Measurements from ENCODE around the gene PPARD. TPM values are rescaled to one million over a fixed set of nuclear protein-coding genes. Genes with fewer than 3 reads are reported as not detected.

PPARD gene
- total and polyA plus RNA-seq, 2 of the 13 experiments (the other 11 are each of a cell fraction or from before 2014, with no cell fraction given), result 6.1 to 13.3 TPM

DNA sequence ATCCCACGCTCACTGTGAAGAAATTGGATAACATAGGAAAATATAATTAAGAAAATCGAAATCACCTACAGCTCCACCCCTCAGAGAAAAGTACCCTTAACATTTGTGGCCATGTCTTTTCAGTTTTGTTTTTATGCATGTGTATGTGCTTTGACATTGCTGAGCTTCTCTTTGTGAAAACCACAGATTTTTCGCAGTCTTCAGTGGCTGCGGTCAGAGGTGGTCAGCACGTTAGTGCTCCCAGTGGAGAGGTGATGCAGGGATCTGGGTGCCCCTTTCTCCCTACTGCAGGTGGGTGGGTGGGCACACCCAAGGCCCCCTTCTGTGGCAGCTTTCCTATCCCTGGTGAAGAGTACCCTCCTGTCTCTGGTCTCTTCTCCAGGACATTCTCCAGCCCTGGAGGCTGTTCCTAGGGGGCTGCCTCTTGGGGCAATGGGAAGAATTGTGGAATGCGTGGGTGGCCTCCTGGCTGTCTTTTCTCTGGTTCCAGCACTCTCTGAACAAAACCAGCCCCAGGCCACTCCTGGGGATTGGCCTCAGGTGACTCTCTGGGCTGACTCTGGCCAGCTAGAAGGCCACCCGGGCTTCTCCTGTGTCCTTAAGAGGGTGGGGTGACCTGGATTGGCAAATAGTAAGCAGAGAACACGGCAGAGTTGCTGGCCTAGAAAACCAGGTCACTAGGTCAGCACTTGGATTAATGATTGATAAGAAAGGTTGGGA, 59.9 kb downstream of the PPARD start (continued):
- TF ChIP-seq FOXJ3 (CRISPR knock-in tag; IDR thresholded peaks at IDR 0.05; ENCODE audit: borderline replicate concordance) (peak; percentile 64; the same call in 1 of the 2 replicates), CBX2 (IDR thresholded peaks at IDR 0.05; ENCODE audit: low read depth, low read length) (no peak), CBX2 (CRISPR knock-in tag; IDR thresholded peaks at IDR 0.05; ENCODE audit: low read depth) (no peak), HDAC1 (CRISPR knock-in tag; IDR thresholded peaks at IDR 0.05) (0 out of 2 replicates have a peak, but pooled peaks have one; percentile 42), ZNF747 (CRISPR knock-in tag; IDR thresholded peaks at IDR 0.05; ENCODE audit: borderline replicate concordance) (peak; percentile 42; the same call in 1 of the 2 replicates), TARDBP (CRISPR knock-in tag; IDR thresholded peaks at IDR 0.05) (peak; percentile 88), ZNF547 (CRISPR knock-in tag; IDR thresholded peaks at IDR 0.05) (no peak), ERF (CRISPR knock-in tag; IDR thresholded peaks at IDR 0.05) (peak; percentile 38; the same call in 1 of the 2 replicates), MIER2 (CRISPR knock-in tag; IDR thresholded peaks at IDR 0.05) (0 out of 2 replicates have a peak, but pooled peaks have one; percentile 61), NFIC (IDR thresholded peaks at IDR 0.05; ENCODE audit: low read length) (no peak), ZNF430 (CRISPR knock-in tag; IDR thresholded peaks at IDR 0.05) (no peak), CBX1 (IDR thresholded peaks at IDR 0.05; ENCODE audit: low read depth) (no peak), CREB1 (IDR thresholded peaks at IDR 0.05) (no peak), CREB1 (CRISPR knock-in tag; IDR thresholded peaks at IDR 0.05) (0 out of 2 replicates have a peak, but pooled peaks have one; percentile 32), HOXA3 (CRISPR knock-in tag; IDR thresholded peaks at IDR 0.05) (peak; percentile 73), SRSF4 (IDR thresholded peaks at IDR 0.05; ENCODE audit: low read depth, low read length, poor library complexity, severe bottlenecking) (no peak)
- TF ChIP-seq, protein P1, sequence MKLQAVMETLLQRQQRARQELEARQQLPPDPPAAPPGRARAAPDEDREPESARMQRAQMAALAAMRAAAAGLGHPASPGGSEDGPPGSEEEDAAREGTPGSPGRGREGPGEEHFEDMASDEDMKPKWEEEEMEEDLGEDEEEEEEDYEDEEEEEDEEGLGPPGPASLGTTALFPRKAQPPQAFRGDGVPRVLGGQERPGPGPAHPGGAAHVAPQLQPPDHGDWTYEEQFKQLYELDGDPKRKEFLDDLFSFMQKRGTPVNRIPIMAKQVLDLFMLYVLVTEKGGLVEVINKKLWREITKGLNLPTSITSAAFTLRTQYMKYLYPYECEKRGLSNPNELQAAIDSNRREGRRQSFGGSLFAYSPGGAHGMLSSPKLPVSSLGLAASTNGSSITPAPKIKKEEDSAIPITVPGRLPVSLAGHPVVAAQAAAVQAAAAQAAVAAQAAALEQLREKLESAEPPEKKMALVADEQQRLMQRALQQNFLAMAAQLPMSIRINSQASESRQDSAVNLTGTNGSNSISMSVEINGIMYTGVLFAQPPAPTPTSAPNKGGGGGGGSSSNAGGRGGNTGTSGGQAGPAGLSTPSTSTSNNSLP (IDR thresholded peaks at IDR 0.05; ENCODE audit: low read depth, low read length), result peak; percentile 89
- TF ChIP-seq, protein P2, sequence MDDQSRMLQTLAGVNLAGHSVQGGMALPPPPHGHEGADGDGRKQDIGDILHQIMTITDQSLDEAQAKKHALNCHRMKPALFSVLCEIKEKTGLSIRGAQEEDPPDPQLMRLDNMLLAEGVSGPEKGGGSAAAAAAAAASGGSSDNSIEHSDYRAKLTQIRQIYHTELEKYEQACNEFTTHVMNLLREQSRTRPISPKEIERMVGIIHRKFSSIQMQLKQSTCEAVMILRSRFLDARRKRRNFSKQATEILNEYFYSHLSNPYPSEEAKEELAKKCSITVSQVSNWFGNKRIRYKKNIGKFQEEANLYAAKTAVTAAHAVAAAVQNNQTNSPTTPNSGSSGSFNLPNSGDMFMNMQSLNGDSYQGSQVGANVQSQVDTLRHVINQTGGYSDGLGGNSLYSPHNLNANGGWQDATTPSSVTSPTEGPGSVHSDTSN (CRISPR knock-in tag; IDR thresholded peaks at IDR 0.05; ENCODE audit: borderline replicate concordance), result no peak
- TF ChIP-seq, protein P3, sequence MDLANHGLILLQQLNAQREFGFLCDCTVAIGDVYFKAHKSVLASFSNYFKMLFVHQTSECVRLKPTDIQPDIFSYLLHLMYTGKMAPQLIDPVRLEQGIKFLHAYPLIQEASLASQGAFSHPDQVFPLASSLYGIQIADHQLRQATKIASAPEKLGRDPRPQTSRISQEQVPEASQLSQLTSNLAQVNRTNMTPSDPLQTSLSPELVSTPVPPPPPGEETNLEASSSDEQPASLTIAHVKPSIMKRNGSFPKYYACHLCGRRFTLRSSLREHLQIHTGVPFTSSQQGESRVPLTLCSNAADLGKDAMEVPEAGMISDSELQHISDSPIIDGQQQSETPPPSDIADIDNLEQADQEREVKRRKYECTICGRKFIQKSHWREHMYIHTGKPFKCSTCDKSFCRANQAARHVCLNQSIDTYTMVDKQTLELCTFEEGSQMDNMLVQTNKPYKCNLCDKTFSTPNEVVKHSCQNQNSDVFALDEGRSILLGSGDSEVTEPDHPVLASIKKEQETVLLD (CRISPR knock-in tag; IDR thresholded peaks at IDR 0.05; ENCODE audit: low read depth), result no peak
- TF ChIP-seq, protein P4, sequence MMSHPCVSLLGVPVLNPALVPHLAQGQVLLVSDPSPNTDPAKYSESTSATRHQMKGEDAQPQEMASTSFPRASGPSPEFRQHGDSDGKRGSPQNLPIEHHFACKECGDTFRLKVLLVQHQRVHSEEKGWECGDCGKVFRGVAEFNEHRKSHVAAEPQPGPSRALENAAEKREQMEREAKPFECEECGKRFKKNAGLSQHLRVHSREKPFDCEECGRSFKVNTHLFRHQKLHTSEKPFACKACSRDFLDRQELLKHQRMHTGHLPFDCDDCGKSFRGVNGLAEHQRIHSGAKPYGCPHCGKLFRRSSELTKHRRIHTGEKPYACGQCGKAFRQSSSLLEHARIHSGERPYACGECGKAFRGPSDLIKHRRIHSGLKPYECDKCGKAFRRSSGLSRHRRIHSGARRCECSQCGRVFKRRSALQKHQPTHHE (CRISPR knock-in tag; IDR thresholded peaks at IDR 0.05; ENCODE audit: borderline replicate concordance), result no peak; the same call in 1 of the 2 replicates
- TF ChIP-seq, protein P5, sequence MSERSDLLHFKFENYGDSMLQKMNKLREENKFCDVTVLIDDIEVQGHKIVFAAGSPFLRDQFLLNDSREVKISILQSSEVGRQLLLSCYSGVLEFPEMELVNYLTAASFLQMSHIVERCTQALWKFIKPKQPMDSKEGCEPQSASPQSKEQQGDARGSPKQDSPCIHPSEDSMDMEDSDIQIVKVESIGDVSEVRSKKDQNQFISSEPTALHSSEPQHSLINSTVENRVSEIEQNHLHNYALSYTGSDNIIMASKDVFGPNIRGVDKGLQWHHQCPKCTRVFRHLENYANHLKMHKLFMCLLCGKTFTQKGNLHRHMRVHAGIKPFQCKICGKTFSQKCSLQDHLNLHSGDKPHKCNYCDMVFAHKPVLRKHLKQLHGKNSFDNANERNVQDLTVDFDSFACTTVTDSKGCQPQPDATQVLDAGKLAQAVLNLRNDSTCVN (CRISPR knock-in tag; IDR thresholded peaks at IDR 0.05; ENCODE audit: borderline replicate concordance), result peak; percentile 31; the same call in 1 of the 2 replicates
- TF ChIP-seq, protein P6, sequence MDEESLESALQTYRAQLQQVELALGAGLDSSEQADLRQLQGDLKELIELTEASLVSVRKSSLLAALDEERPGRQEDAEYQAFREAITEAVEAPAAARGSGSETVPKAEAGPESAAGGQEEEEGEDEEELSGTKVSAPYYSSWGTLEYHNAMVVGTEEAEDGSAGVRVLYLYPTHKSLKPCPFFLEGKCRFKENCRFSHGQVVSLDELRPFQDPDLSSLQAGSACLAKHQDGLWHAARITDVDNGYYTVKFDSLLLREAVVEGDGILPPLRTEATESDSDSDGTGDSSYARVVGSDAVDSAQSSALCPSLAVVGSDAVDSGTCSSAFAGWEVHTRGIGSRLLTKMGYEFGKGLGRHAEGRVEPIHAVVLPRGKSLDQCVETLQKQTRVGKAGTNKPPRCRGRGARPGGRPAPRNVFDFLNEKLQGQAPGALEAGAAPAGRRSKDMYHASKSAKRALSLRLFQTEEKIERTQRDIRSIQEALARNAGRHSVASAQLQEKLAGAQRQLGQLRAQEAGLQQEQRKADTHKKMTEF (CRISPR knock-in tag; IDR thresholded peaks at IDR 0.05), result peak; percentile 82; the same call in 1 of the 2 replicates

Measured in HepG2 (cell line).